SU-DHL-6 (cell line): Measurements from ENCODE around the gene NENF.
"Not testable (repeated sequence)": the region's sequence is repeated elsewhere in the genome, so short reads cannot be mapped to it uniquely, and the experiment has no call there.

Experiments used
- H2AFZ ChIP-seq: fragments of 200-600 bp; sonication (generic); 2 replicates; pipeline ENCODE4 v1.6.1; 2014; ENCODE audit warnings: low read depth, mild to moderate bottlenecking, moderate library complexity, mixed read lengths, antibody characterized with exemption, low read length; ENCODE audit not compliant: severe bottlenecking
- H3F3A ChIP-seq: fragments of 200-600 bp; shearing (Covaris generic); 2 replicates; pipeline ENCODE4 v1.6.0; 2016; ENCODE audit warnings: antibody characterized with exemption, mild to moderate bottlenecking; ENCODE audit not compliant: insufficient read depth
- H3K27ac ChIP-seq: fragments of 200-600 bp; sonication (generic); 2 replicates; pipeline ENCODE4 v1.5.1; 2016; ENCODE audit warnings: low read depth, mild to moderate bottlenecking, low read length, moderate library complexity, mixed read lengths
- H3K27me3 ChIP-seq: fragments of 200-600 bp; sonication (generic), shearing (Covaris generic); 2 replicates; pipeline ENCODE4 v1.6.0; 2014; ENCODE audit warnings: mild to moderate bottlenecking, low read length
- H3K36me3 ChIP-seq: fragments of 200-600 bp; sonication (generic); 2 replicates; pipeline ENCODE4 v1.6.1; 2014; ENCODE audit warnings: mild to moderate bottlenecking, low read length, mixed read lengths
- H3K4me2 ChIP-seq: fragments of 300-600, 200-600 bp; shearing (Covaris generic), sonication (generic); 2 replicates; pipeline ENCODE4 v1.6.0; 2014; ENCODE audit warnings: low read length, low read depth, mild to moderate bottlenecking; ENCODE audit not compliant: poor library complexity, severe bottlenecking
- H3K4me3 ChIP-seq: fragments of 200-600 bp; sonication (generic); 2 replicates; pipeline ENCODE4 v1.5.1; 2014; ENCODE audit warnings: antibody characterized with exemption, low read length, mild to moderate bottlenecking, mixed read lengths; ENCODE audit not compliant: insufficient read depth, poor library complexity, severe bottlenecking
- H3K79me2 ChIP-seq: fragments of 200-600 bp; sonication (generic); 2 replicates; pipeline ENCODE4 v1.6.1; 2014; ENCODE audit warnings: mild to moderate bottlenecking, low read length, moderate library complexity; ENCODE audit not compliant: insufficient read depth
- H3K9ac ChIP-seq: fragments of 200-600 bp; sonication (generic); 2 replicates; pipeline ENCODE4 v1.7.0; 2014; ENCODE audit warnings: mild to moderate bottlenecking, low read length
- H3K9me2 ChIP-seq: fragments of 200-600 bp; sonication (generic); replicated peaks from 2 replicates; pipeline ENCODE4 v1.6.1; 2014; ENCODE audit warnings: low read length; ENCODE audit not compliant: insufficient read depth
- H3K9me3 ChIP-seq: fragments of 200-600 bp; sonication (generic); 2 replicates; pipeline ENCODE4 v1.6.1; 2014; ENCODE audit warnings: low read length, mixed read lengths; ENCODE audit not compliant: insufficient read depth
- H4K20me1 ChIP-seq: fragments of 200-600 bp; sonication (generic); 2 replicates; pipeline ENCODE4 v1.6.1; 2014; ENCODE audit warnings: low read depth, mild to moderate bottlenecking, antibody characterized with exemption, low read length, moderate library complexity, mixed read lengths
- CTCF ChIP-seq: fragments of 200-600 bp; sonication (generic); IDR thresholded peaks from one replicate; pipeline ENCODE4 v1.5.1; 2017; ENCODE audit warnings: antibody characterized with exemption, mild to moderate bottlenecking, low read length, moderate library complexity; ENCODE audit not compliant: insufficient read depth, poor library complexity, severe bottlenecking
- EZH2phosphoT487 ChIP-seq: fragments of 200-600 bp; sonication (generic), shearing (Covaris generic); conservative IDR thresholded peaks from 2 replicates; pipeline ENCODE4 v1.6.1; 2018; ENCODE audit warnings: mild to moderate bottlenecking, antibody characterized with exemption, low read length, moderate library complexity, mixed read lengths

Gene NENF

GRCh38 chr1:212471286-212471685 is 38.6 kb downstream of the NENF start:
- H3K79me2 ChIP-seq: no peaks in the 10 kb centered on the region
- TF ChIP-seq EZH2phosphoT487: no peak
- no peaks in the 10 kb centered on the region for H3K27me3 ChIP-seq
- no peak overlapping the region for H3K4me2 ChIP-seq
- H4K20me1 ChIP-seq: no peaks in the 10 kb centered on the region
- no peaks in the 10 kb centered on the region for H3K36me3 ChIP-seq
- no peak overlapping the region for H3K4me3 ChIP-seq
- no peak overlapping the region for H3K9ac ChIP-seq
- H3K27ac ChIP-seq: no peak overlapping the region
- H3K9me2 ChIP-seq: no peaks in the 10 kb centered on the region
- H3F3A ChIP-seq: no peaks in the 10 kb centered on the region
- H3K9me3 ChIP-seq: no peaks in the 10 kb centered on the region
- no peak overlapping the region for H2AFZ ChIP-seq

- Histone ChIP-seq H4K20me1 (no peaks in the 10 kb centered on the region), H2AFZ (no peak overlapping the region), H3K79me2 (no peaks in the 10 kb centered on the region), H3K4me3 (no peak overlapping the region), H3K27me3 (no peaks in the 10 kb centered on the region), H3K36me3 (no peaks in the 10 kb centered on the region), H3K4me2 (no peak overlapping the region), H3F3A (no peaks in the 10 kb centered on the region), H3K9me2 (no peaks in the 10 kb centered on the region), H3K9ac (no peak overlapping the region), H3K9me3 (no peaks in the 10 kb centered on the region), H3K27ac (no peak overlapping the region)
- no peak for TF ChIP-seq CTCF
- no peak for TF ChIP-seq EZH2phosphoT487
Observed at GRCh38 chr1:212471891-212472675, 39.4 kb downstream of the NENF start.

- no peak overlapping the region for H3K27ac ChIP-seq
- no peaks in the 10 kb centered on the region for H4K20me1 ChIP-seq
- no peaks in the 10 kb centered on the region for H3K27me3 ChIP-seq
- H3K36me3 ChIP-seq: no peaks in the 10 kb centered on the region
- no peaks in the 10 kb centered on the region for H3F3A ChIP-seq
- H3K4me3 ChIP-seq: no peak overlapping the region
- no peak overlapping the region for H3K9ac ChIP-seq
- TF ChIP-seq EZH2phosphoT487: no peak
- TF ChIP-seq CTCF: no peak
- no peak overlapping the region for H3K4me2 ChIP-seq
- no peaks in the 10 kb centered on the region for H3K9me2 ChIP-seq
- no peaks in the 10 kb centered on the region for H3K9me3 ChIP-seq
- H3K79me2 ChIP-seq: no peaks in the 10 kb centered on the region
- no peak overlapping the region for H2AFZ ChIP-seq
Observed at GRCh38 chr1:212473729-212474128, 41.0 kb downstream of the NENF start.

- H3K4me3 ChIP-seq: no peak overlapping the region
- no peaks in the 10 kb centered on the region for H3K9me2 ChIP-seq
- no peak overlapping the region for H3K27ac ChIP-seq
- no peak overlapping the region for H3K9ac ChIP-seq
- no peaks in the 10 kb centered on the region for H4K20me1 ChIP-seq
- H2AFZ ChIP-seq: no peak overlapping the region
- no peak for TF ChIP-seq EZH2phosphoT487
- no peak for TF ChIP-seq CTCF
- no peaks in the 10 kb centered on the region for H3K36me3 ChIP-seq
- no peak overlapping the region for H3K4me2 ChIP-seq
- H3K9me3 ChIP-seq: no peaks in the 10 kb centered on the region
- no peaks in the 10 kb centered on the region for H3F3A ChIP-seq
- H3K27me3 ChIP-seq: no peaks in the 10 kb centered on the region
- H3K79me2 ChIP-seq: no peaks in the 10 kb centered on the region
Observed at GRCh38 chr1:212475151-212475550, 42.4 kb downstream of the NENF start.

DNA sequence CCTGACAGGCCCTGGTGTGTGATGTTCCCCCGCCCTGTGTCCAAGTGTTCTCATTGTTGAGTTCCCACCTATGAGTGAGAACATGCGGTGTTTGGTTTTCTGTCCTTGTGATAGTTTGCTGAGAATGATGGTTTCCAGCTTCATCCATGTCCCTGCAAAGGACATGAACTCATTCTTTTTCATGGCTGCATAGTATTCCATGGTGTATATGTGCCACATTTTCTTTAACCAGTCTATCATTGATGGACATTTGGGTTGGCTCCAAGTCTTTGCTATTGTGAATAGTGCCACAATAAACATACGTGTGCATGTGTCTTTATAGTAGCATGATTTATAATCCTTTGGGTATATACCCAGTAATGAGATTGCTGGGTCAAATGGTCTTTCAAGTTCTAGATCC is 43.1 kb downstream of the NENF start:
- not testable (repeated sequence) for H3K9me3 ChIP-seq, H3F3A ChIP-seq, H3K9ac ChIP-seq, H3K27ac ChIP-seq, H2AFZ ChIP-seq, H4K20me1 ChIP-seq, H3K4me3 ChIP-seq, H3K36me3 ChIP-seq, H3K79me2 ChIP-seq, H3K9me2 ChIP-seq, H3K4me2 ChIP-seq, H3K27me3 ChIP-seq
